ENCODE data around the gene TMC2. TPM values are rescaled to one million over a fixed set of nuclear protein-coding genes. Genes with fewer than 3 reads are reported as not detected.
"Not testable (repeated sequence)": the region's sequence is repeated elsewhere in the genome, so short reads cannot be mapped to it uniquely, and the experiment has no call there.

The TMC2 gene
- total and polyA plus RNA-seq, 4 donors = 0.06 to 0.31 (median 0.15) TPM; not detected in 1

- 92 to 94% methylated on average over 3 of the region's 3 CpGs for WGBS, 2 donors
- H3K36me3 ChIP-seq (ENCODE audit: control insufficient read depth in 4 of 4, insufficient read depth in 4 of 4, low read length in 4 of 4) = no peaks in the 10 kb centered on the region
- no peak for TF ChIP-seq CTCF (IDR thresholded peaks at IDR 0.05; ENCODE audit: control extremely low read depth, extremely low read depth)
These were observed 15.8 kb upstream of the TMC2 start for GRCh38 chr20:2520617-2521016.

GRCh38 chr20:2521369-2522305 is 14.7 kb upstream of the TMC2 start:
- Histone ChIP-seq H3K9ac (ENCODE audit: insufficient read depth in 1 of 2, low read length in 2 of 2) (no peak overlapping the region), H3K9me3 (ENCODE audit: control insufficient read depth in 4 of 4, insufficient read depth in 3 of 4, low read length in 3 of 4) (no peaks in the 10 kb centered on the region), H3K27ac (ENCODE audit: low read depth in 1 of 2, low read length in 1 of 2) (no peak overlapping the region), H3K27me3 (ENCODE audit: control insufficient read depth in 3 of 3, insufficient read depth in 3 of 3, low read length in 2 of 3) (no peaks in the 10 kb centered on the region), H3K36me3 (ENCODE audit: control insufficient read depth in 4 of 4, insufficient read depth in 4 of 4, low read length in 4 of 4) (no peaks in the 10 kb centered on the region), H3K4me1 (ENCODE audit: control insufficient read depth in 5 of 5, insufficient read depth in 5 of 5, low read length in 5 of 5) (peaks cover 0 to 6% (median 0%) of the 10 kb centered on the region in 5 donors), H3K4me3 (no peak overlapping the region)
- peak; percentile 63 for TF ChIP-seq CTCF (IDR thresholded peaks at IDR 0.05; ENCODE audit: control extremely low read depth, extremely low read depth)
- WGBS, 2 donors = 16 to 17% methylated on average over 10 of the region's 10 CpGs
- DNase-seq = peak; percentile 58 to 60 (median 58)
- ATAC-seq (ENCODE audit: insufficient read depth, low FRiP score) = no peak

More at GRCh38 chr20:2520617-2521016, 15.8 kb upstream of the TMC2 start:
- peaks cover 0 to 6% (median 0%) of the 10 kb centered on the region in 5 donors for H3K4me1 ChIP-seq (ENCODE audit: control insufficient read depth in 5 of 5, insufficient read depth in 5 of 5, low read length in 5 of 5)
- no peak for DNase-seq
- H3K27me3 ChIP-seq (ENCODE audit: control insufficient read depth in 3 of 3, insufficient read depth in 3 of 3, low read length in 2 of 3) = no peaks in the 10 kb centered on the region
- H3K27ac ChIP-seq (ENCODE audit: low read depth in 1 of 2, low read length in 1 of 2) = no peak overlapping the region
- no peak overlapping the region for H3K4me3 ChIP-seq
- ATAC-seq (ENCODE audit: insufficient read depth, low FRiP score) = no peak
- H3K9ac ChIP-seq (ENCODE audit: insufficient read depth in 1 of 2, low read length in 2 of 2) = no peak overlapping the region
- no peaks in the 10 kb centered on the region for H3K9me3 ChIP-seq (ENCODE audit: control insufficient read depth in 4 of 4, insufficient read depth in 3 of 4, low read length in 3 of 4)

- WGBS, 2 donors = 86 to 93% methylated on average over 5 of the region's 5 CpGs
- H3K4me1 ChIP-seq (ENCODE audit: control insufficient read depth in 5 of 5, insufficient read depth in 5 of 5, low read length in 5 of 5); H3K4me3 ChIP-seq; H3K9me3 ChIP-seq (ENCODE audit: control insufficient read depth in 4 of 4, insufficient read depth in 3 of 4, low read length in 3 of 4); H3K27ac ChIP-seq (ENCODE audit: low read depth in 1 of 2, low read length in 1 of 2); H3K36me3 ChIP-seq (ENCODE audit: control insufficient read depth in 4 of 4, insufficient read depth in 4 of 4, low read length in 4 of 4); H3K9ac ChIP-seq (ENCODE audit: insufficient read depth in 1 of 2, low read length in 2 of 2); ATAC-seq (ENCODE audit: insufficient read depth, low FRiP score); DNase-seq; H3K27me3 ChIP-seq (ENCODE audit: control insufficient read depth in 3 of 3, insufficient read depth in 3 of 3, low read length in 2 of 3): not testable (repeated sequence)
These were observed 13.4 kb upstream of the TMC2 start for GRCh38 chr20:2522826-2523429.
